ENCODE results near the gene PPM1A.

GRCh38 chr14:60288279-60288678 lies 39.3 kb downstream of the PPM1A start:
- TF ChIP-seq EP300 (IDR thresholded peaks at IDR 0.05), result no peak
- no peak for TF ChIP-seq CTCF (IDR thresholded peaks at IDR 0.05)

Measured in stomach (tissue), 4 donors.